Neural cell (in vitro differentiated cells): ENCODE measurements around the gene FAM193A.

Source experiments
- EP300 ChIP-seq: fragments of 450-650 bp; conservative IDR thresholded peaks from 2 replicates; pipeline ENCODE4 v1.6.1; 2014; ENCODE audit warnings: antibody characterized with exemption, mild to moderate bottlenecking, moderate library complexity; ENCODE audit not compliant: poor library complexity, severe bottlenecking
- EZH2 ChIP-seq: fragments of 200-600, 300-800 bp; shearing (Covaris generic), sonication (generic); IDR thresholded peaks from 2 replicates; pipeline ENCODE4 v1.6.1; 2014; ENCODE audit warnings: antibody characterized with exemption, low read length, borderline replicate concordance, mild to moderate bottlenecking; ENCODE audit not compliant: insufficient read depth, poor library complexity, severe bottlenecking
- POLR2AphosphoS5 ChIP-seq: IDR thresholded peaks from 2 replicates; pipeline ENCODE4 v1.6.1; 2012
- SMC3 ChIP-seq: fragments of 450-650 bp; conservative IDR thresholded peaks from 2 replicates; pipeline ENCODE4 v1.6.1; 2014; ENCODE audit warnings: antibody characterized with exemption, mild to moderate bottlenecking, moderate library complexity; ENCODE audit not compliant: poor library complexity
- TF ChIP-seq, protein P1 (sequence below): fragments of 450-650 bp; IDR thresholded peaks from 2 replicates; pipeline ENCODE4 v1.5.1; 2014; ENCODE audit warnings: antibody characterized with exemption, mild to moderate bottlenecking, moderate library complexity; ENCODE audit not compliant: poor library complexity, severe bottlenecking
- TF ChIP-seq, protein P2 (sequence below): IDR thresholded peaks from 2 replicates; pipeline ENCODE4 v1.6.1; 2012; ENCODE audit warnings: borderline replicate concordance

DNA sequence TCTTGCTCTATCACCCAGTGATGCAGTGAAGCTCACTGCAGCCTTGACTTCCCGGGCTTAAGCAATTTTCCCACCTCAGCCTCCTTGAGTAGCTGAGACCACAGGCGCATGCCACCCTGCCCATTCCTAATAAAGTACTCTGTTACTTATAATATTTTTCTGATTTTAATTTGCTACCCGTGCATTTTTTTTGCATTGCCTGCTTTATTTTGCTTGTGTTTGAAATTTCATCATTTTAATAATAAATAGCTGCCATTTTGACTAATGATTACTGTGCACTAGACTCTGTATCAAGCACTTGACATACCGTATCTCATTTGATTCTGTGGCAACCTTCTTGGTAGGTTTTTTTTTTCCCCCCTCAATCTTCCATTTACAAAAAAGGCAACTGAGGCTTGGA, 41.7 kb downstream of the FAM193A start:
- TF ChIP-seq, protein P1, sequence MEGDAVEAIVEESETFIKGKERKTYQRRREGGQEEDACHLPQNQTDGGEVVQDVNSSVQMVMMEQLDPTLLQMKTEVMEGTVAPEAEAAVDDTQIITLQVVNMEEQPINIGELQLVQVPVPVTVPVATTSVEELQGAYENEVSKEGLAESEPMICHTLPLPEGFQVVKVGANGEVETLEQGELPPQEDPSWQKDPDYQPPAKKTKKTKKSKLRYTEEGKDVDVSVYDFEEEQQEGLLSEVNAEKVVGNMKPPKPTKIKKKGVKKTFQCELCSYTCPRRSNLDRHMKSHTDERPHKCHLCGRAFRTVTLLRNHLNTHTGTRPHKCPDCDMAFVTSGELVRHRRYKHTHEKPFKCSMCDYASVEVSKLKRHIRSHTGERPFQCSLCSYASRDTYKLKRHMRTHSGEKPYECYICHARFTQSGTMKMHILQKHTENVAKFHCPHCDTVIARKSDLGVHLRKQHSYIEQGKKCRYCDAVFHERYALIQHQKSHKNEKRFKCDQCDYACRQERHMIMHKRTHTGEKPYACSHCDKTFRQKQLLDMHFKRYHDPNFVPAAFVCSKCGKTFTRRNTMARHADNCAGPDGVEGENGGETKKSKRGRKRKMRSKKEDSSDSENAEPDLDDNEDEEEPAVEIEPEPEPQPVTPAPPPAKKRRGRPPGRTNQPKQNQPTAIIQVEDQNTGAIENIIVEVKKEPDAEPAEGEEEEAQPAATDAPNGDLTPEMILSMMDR, result no peak
- TF ChIP-seq SMC3 (no peak), EZH2 (no peak), POLR2AphosphoS5 (no peak), EP300 (no peak)
- TF ChIP-seq, protein P2, sequence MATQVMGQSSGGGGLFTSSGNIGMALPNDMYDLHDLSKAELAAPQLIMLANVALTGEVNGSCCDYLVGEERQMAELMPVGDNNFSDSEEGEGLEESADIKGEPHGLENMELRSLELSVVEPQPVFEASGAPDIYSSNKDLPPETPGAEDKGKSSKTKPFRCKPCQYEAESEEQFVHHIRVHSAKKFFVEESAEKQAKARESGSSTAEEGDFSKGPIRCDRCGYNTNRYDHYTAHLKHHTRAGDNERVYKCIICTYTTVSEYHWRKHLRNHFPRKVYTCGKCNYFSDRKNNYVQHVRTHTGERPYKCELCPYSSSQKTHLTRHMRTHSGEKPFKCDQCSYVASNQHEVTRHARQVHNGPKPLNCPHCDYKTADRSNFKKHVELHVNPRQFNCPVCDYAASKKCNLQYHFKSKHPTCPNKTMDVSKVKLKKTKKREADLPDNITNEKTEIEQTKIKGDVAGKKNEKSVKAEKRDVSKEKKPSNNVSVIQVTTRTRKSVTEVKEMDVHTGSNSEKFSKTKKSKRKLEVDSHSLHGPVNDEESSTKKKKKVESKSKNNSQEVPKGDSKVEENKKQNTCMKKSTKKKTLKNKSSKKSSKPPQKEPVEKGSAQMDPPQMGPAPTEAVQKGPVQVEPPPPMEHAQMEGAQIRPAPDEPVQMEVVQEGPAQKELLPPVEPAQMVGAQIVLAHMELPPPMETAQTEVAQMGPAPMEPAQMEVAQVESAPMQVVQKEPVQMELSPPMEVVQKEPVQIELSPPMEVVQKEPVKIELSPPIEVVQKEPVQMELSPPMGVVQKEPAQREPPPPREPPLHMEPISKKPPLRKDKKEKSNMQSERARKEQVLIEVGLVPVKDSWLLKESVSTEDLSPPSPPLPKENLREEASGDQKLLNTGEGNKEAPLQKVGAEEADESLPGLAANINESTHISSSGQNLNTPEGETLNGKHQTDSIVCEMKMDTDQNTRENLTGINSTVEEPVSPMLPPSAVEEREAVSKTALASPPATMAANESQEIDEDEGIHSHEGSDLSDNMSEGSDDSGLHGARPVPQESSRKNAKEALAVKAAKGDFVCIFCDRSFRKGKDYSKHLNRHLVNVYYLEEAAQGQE, result no peak
